Osteocyte (in vitro differentiated cells): ENCODE measurements around the gene IFT27. TPM values are rescaled to one million over a fixed set of nuclear protein-coding genes. Genes with fewer than 3 reads are reported as not detected.

Experiments
- DNase-seq: peaks from one replicate; pipeline ENCODE4 v3.0.0; 2021; ENCODE audit warnings: mixed read lengths; ENCODE audit not compliant: unreplicated experiment; ENCODE audit errors: extremely low spot score
- H3K27ac Mint-ChIP-seq: one replicate; pipeline ENCODE4 v1.8.0; 2021; ENCODE audit warnings: mild to moderate bottlenecking, mixed read lengths; ENCODE audit not compliant: unreplicated experiment
- H3K27me3 Mint-ChIP-seq: one replicate; pipeline ENCODE4 v1.8.0; 2021; ENCODE audit warnings: mixed read lengths; ENCODE audit not compliant: unreplicated experiment
- H3K36me3 Mint-ChIP-seq: one replicate; pipeline ENCODE4 v1.8.0; 2021; ENCODE audit warnings: mixed read lengths; ENCODE audit not compliant: unreplicated experiment
- H3K4me1 Mint-ChIP-seq: one replicate; pipeline ENCODE4 v1.8.0; 2021; ENCODE audit warnings: mixed read lengths; ENCODE audit not compliant: unreplicated experiment
- H3K4me3 Mint-ChIP-seq: one replicate; pipeline ENCODE4 v1.8.0; 2021; ENCODE audit warnings: mild to moderate bottlenecking, moderate library complexity, mixed read lengths; ENCODE audit not compliant: unreplicated experiment
- H3K9me3 Mint-ChIP-seq: one replicate; pipeline ENCODE4 v1.8.0; 2021; ENCODE audit warnings: mixed read lengths; ENCODE audit not compliant: unreplicated experiment
- CTCF ChIP-seq: fragments of 200-600 bp; sonication (generic); IDR thresholded peaks from 2 replicates; pipeline ENCODE4 v1.5.0; 2021; ENCODE audit warnings: antibody characterized with exemption, mild to moderate bottlenecking, moderate library complexity
- total RNA-seq: library from RNA; stranded (reverse); gene quantifications from 2 replicates; pipeline ENCODE4 v1.2.1, GENCODE V29; 2021

IFT27 gene
- total RNA-seq, 1 donor from 2014 or later: 36.9 TPM

- no peaks in the 10 kb centered on the region for H3K36me3 Mint-ChIP-seq
- TF ChIP-seq CTCF: no peak
- H3K4me1 Mint-ChIP-seq: no peaks in the 10 kb centered on the region
- no peak overlapping the region for H3K27ac Mint-ChIP-seq
- H3K4me3 Mint-ChIP-seq: no peak overlapping the region
- H3K9me3 Mint-ChIP-seq: no peaks in the 10 kb centered on the region
- H3K27me3 Mint-ChIP-seq: peaks cover 28% of the 10 kb centered on the region
- peak; percentile 80 for DNase-seq
Observed at GRCh38 chr22:36744413-36744765, 31.5 kb downstream of the IFT27 start.

GRCh38 chr22:36743591-36744412 lies 32.1 kb downstream of the IFT27 start:
- peak; percentile 70 for DNase-seq
- no peak overlapping the region for H3K4me3 Mint-ChIP-seq
- H3K27me3 Mint-ChIP-seq: peaks cover 30% of the 10 kb centered on the region
- H3K9me3 Mint-ChIP-seq: peaks cover 5% of the 10 kb centered on the region
- no peak for TF ChIP-seq CTCF
- H3K4me1 Mint-ChIP-seq: no peaks in the 10 kb centered on the region
- no peak overlapping the region for H3K27ac Mint-ChIP-seq
- H3K36me3 Mint-ChIP-seq: no peaks in the 10 kb centered on the region

- Mint-ChIP-seq H3K4me1 (no peaks in the 10 kb centered on the region), H3K9me3 (peaks cover 5% of the 10 kb centered on the region), H3K27me3 (peaks cover 30% of the 10 kb centered on the region), H3K27ac (no peak overlapping the region), H3K36me3 (no peaks in the 10 kb centered on the region), H3K4me3 (no peak overlapping the region)
- peak; percentile 73 for DNase-seq
- no peak for TF ChIP-seq CTCF
Observed at GRCh38 chr22:36743011-36743410, 32.9 kb downstream of the IFT27 start.

GRCh38 chr22:36741968-36742367 lies 34.0 kb downstream of the IFT27 start:
- H3K27ac Mint-ChIP-seq: no peak overlapping the region
- H3K36me3 Mint-ChIP-seq: no peaks in the 10 kb centered on the region
- H3K4me3 Mint-ChIP-seq: no peak overlapping the region
- H3K27me3 Mint-ChIP-seq: peaks cover 36% of the 10 kb centered on the region
- H3K9me3 Mint-ChIP-seq: peaks cover 5% of the 10 kb centered on the region
- peak; percentile 60 for DNase-seq
- TF ChIP-seq CTCF: no peak
- H3K4me1 Mint-ChIP-seq: no peaks in the 10 kb centered on the region

GRCh38 chr22:36741204-36741793 lies 34.6 kb downstream of the IFT27 start:
- peaks cover 5% of the 10 kb centered on the region for H3K9me3 Mint-ChIP-seq
- H3K27ac Mint-ChIP-seq: no peak overlapping the region
- DNase-seq: peak; percentile 49
- no peak overlapping the region for H3K4me3 Mint-ChIP-seq
- H3K27me3 Mint-ChIP-seq: peaks cover 42% of the 10 kb centered on the region
- TF ChIP-seq CTCF: no peak
- no peaks in the 10 kb centered on the region for H3K4me1 Mint-ChIP-seq
- H3K36me3 Mint-ChIP-seq: no peaks in the 10 kb centered on the region
